ENCODE results near the gene CCL7.
"Not testable (repeated sequence)": the region's sequence is repeated elsewhere in the genome, so short reads cannot be mapped to it uniquely, and the experiment has no call there.

Gene CCL7

DNA sequence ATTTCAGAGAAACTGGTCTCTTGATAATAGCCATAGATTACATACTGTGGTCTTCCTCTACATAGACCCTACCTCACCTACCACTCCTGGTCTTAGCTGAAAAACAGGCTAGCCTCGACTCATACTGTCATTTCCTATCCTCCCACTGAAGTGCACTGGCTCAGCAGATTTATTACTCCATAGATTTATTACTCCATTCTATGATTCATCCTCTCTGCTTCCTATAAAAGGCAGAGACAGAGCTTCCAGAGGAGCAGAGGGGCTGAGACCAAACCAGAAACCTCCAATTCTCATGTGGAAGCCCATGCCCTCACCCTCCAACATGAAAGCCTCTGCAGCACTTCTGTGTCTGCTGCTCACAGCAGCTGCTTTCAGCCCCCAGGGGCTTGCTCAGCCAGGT, at the start of gene CCL7:
CCL7 (plus strand) TSS at position 253 of the 400 bp plus-strand sequence; CDS start at position 323, 70 bp downstream.
- DNase-seq, result no peak

DNA sequence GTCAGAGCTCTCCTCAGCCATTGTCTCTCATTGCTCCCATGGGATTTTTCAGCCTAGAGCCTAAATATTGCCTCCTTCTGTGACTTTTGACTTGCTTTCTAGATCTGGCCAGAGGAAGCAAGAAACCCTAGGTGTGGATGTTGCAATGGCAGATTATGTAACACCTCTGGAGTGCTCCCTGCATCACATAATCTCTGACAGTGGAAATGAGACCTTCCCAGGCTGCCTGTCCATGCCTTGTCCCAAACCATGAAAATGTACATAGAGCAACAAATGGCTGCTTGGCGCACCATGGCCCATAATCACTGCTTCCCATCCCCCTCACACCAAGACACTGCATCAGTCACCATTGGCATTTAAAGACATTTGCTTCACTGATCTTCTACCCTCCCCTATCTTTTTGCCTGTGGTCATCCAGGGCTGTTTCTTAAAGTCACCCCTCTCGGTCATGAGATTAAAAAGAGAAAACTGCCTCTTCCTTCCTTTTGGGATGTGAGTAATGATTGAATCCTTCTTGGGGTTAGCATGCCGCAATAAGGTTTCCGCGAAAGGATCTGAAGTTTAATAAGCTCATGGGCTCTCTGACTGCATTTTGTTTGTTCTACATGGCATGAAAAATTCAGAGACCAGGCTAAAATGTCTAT, 49.1 kb upstream of the CCL7 start:
- DNase-seq, result no peak

DNA sequence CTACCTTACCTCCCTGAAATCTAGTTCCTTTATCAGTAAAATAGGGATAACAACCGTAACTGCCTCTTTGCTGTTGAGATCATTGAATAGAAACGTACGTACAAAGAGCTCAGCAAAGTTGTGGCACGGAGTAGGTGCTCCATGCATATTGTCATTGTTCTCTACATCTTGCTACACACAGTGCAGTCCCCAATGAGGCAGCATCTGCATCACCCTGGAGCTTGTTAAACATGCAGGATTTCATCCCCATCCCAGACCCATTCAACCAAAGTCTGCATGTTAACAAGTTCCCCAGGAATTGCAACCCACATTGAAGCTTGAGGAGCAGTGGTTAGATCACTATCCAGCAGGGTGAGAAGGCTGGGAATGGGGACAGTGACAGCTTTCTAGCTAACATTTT, 48.6 kb upstream of the CCL7 start:
- DNase-seq, result no peak

DNA sequence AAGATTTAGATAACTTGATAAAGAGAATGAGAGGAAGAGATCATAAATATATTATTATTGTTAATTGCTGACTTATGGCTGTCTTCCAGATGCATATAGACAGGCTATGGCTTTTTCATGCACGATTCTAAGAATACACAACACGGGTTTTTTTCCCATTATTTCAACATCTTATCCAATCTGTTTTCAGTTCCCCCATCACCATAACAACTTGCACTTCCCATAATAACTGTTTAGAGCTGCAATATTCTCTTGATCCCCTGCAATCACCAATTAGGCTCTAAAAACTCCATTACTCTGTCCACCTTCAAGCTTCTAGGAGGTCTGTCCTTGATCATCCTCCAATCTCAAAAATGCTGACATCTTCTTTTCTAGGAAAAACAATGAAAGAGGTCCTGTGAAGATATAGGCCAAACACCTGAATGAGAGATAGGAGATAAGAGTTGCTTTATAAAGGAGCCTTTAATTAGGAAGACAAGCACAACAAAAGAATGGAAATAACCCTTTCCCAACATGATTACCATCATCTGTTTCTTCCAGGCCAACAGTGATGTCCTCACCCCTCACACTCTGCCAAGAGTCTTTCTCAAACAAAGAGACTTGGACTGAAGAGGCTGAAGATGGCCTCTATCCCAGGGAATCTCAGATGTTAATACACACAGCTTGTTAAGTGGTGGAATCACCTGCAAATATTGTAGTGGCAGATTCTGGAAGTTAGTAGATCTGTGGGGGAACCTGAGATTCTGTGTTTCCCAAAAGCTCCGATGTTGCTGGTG, 47.1 kb upstream of the CCL7 start:
- DNase-seq, result no peak

DNA sequence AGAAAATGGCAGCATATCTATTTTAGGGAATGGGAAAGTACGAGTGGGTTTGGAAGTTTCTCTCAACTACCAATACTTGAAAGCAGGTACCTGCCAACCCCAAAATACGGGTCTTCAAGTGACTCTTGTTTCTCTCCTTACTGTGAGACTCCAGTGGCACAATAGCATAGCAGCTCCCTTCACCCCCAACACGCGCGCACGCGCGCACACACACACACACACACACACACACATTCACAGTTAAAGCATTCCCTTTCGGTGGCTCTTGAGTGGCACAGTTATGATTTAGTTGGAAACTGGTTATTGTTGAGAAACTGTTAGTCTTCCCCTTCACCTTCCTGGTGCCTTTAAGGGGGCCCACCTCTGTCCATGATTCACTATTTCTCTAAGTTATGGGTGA, 45.0 kb upstream of the CCL7 start:
- DNase-seq, result no peak

DNA sequence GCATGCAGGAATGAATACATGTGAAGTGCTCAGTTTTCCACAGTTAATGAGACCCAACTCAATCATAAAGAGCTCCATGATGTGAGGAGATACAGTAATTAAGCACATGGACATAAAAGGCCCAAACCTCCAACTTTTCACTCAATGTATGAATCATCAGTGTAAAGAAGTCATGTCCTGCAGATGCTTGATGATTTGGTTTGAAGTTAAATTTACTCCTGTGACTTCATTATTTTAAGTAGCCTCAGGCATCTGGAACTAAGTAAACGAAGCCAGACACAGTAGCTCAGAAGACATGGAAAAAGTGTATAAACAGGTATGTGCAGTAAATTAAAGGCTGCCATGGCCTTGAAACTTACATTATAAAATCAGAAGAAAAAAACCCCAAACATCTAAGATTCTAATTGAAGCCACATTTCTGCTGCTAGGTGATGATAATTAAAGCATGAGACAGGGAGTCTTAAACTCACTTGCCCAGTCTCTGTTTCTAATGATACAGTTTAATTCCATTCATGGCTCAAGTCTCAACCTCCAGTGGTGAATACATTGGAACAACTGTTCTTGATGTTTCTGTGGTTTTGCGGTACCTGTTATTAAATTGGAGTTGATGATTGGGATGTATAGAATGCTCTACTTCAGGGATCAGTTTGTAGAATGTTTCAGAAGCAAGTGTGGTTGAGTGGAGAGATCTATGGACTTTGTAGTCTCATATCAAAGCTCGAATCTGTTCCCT, 43.8 kb upstream of the CCL7 start:
- no peak for DNase-seq

DNA sequence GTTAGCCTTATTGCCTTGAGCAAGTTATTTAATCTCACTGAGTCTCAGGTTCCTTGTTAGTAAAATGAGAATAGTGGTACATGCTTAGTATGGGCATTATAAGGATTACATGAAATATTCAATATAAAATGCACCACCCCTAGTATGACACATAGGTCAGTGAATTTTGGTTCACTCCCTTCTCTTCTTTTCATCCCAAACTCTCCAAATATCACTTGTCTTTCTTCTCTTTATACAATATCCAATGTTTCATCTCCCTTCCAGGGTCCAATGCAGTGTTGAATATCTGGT, 43.3 kb upstream of the CCL7 start:
- no peak for DNase-seq

DNA sequence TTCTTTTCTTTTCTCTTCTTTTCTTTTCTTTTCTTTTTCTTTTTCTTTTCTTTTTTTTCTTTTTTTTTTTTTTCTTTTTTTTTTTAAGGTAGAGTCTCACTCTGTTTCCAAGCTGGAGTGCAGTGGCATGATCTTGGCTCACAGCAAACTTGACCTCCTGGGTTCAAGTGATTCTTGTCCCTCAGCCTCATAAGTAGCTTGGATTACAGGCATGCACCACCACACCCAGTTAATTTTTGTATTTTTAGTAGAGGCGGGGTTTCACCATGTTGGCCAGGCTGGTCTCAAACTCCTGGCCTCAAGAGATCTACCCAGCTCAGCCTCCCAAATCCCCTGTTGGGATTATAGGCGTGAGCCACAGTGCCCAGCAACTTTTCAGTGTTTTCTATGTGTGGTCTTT, 42.7 kb upstream of the CCL7 start:
- not testable (repeated sequence) for DNase-seq

DNA sequence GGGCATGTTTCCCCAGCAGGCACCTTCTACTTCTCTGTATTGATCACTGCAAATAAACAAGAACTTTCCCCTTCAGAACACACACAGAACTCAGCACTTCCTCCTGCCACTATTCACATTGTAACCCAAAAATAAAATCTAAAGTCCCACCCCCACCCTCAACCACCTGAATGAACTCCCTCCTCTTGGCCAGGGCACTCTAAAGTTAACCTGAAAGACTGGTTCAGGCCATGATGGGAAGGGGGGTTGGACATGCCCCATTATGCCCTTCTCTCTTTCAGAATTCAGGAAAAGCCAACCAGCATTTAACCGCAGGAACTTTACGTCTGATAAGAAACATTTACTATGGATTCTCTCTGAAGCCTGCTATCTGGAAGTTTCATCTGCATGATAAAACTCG, 42.3 kb upstream of the CCL7 start:
- DNase-seq, result no peak

DNA sequence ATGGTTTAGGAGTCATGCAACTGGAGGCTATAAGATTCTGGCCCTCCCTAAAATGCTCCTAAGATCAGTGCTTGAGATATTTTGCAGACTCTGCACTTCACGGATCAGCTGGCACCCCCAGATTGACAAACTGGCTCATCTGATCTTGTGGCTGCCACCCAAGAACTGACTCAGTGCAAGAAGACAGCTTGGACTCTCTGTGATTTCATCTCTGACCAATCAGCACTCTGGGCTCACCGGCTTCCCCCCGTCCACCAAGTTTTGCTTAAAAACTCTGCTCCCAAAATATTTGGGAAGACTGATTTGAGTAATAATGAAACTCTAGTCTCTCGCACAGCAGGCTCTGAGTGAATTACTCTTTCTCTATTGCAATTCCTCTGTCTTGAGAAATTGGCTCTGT, 41.2 kb upstream of the CCL7 start:
- DNase-seq, result no peak

DNA sequence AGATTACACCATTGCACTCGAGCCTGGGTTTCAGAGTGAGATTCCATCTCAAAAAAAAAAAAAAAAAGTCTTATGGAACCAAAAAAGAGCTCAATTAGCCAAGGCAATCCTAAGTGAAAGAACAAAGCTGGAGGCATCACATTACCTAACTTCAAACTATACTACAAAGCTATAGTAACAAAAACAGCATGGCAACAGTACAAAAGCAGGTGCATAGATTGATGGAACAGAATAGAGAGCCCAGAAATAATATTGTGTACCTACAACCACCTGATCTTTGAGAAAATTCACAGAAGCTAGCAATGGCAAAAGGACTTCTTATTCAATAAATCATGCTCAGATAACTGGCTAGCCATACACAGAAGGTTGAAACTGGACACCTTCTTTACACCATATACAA, 39.7 kb upstream of the CCL7 start:
- DNase-seq, result no peak

DNA sequence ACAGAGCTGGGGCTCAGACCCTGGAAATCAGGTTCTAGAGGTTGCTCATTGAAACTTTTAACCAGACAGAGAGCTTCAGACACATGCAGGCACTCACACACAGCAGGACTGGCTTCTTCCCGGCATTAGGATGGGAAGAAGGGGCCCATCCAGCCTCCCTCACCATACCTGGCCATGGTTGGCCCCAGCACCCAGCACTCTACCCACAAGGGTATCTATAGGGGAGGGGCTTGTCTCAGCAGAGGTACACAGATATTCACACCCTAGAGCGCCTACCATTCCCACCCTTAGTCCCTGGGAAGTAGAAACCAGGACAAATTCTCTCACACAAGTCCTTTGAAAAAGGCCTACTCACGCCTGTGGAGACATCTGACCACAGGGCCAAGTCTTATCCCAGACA, 35.4 kb upstream of the CCL7 start:
- DNase-seq, result no peak

DNA sequence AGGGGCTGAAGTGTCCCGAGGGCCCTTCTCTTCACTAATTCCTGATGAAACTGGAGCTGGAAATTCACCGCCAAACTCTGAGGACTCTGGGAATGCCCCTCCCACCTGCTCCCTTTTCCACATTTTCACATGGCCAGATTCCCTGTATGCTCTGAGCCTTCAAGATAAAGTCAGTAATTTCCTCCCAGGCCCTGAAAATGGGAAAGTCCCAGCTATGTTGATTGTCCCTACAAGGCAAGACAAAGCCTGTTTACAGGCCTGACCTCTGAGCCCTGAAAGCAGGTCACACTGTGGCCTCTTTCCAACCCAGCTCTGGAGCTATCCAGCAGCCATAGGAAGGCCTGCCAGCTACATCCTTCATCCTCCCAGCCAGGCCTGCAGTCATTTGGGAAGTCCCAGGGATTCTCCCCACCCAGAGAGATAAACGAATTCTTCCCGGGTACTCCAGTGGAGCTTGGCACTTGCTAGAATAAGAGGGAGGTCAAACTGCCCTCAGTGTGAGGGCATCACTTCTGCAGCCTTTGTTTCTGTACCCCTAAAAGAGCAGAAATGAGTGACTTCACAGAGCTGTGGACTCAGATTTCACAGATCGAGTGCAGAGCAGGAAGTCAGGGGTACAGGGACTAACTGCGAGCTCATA, 34.5 kb upstream of the CCL7 start:
- no peak for DNase-seq

DNA sequence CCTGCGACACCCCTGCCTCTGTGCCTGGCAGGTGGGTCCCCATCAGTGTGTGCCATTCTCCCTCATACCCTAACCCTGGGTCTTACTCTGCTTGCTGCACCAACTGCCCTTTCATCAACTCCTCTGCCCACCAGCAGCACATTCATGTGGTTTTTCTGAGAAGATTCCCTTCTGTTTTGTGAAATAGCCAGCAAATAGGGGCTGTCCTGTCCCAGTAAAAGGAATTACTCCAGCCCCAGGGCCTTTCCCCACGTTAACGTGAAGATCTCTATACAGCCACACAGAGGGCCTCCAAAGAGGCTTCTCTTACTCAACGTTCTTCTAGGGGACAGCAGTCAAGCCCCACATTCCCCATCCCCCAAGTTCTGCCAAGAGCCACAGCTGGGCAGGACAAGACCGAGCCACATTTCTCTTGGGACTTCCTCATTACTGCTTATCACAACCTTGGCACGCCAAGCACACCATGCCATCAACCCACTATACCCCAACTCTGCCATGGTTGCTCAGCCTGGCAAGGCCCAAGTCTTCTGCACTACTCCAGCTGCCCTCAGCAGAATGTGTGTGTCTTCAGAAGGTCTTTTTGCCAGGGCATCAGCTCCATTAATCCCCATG, 33.6 kb upstream of the CCL7 start:
- DNase-seq, result no peak

DNA sequence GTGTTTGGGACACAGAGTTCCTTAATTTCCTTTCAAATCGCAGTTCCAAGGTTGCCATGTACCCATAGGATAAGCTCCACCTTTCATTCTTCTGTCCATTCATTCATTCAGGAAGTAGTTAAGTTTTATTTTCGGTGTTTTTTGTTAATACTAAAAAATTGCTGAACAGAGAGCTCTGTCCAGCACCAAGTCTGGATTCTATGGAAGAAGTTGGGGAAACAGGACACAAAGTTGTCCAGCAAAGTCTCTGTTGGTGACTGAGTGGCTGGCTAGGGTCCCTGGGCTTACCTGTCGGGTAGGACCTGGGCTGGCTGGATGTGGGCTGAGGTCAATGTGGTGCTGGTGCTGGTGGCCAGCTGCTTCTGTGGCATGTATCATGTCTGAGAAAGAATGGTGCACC, 32.6 kb upstream of the CCL7 start:
- no peak for DNase-seq

DNA sequence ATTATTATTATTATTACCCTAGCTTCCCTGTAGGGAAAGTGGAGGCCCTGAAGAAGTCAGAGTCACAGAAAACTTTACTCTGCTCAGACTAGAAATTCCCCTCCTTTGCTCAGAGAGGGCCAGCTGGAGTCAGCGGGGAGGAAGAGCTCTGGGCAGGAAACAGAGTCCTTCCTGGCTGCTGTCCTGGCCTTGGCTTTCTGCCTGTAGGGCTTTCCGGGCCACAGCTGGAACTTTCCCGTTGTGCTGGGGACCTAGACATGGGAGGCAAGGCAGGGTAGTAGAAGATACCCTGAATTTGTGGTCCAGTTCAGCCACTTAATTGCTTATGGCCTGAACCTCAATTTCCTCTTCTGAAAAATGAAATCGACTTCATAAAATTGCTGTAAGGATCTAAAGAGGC, 29.0 kb upstream of the CCL7 start:
- no peak for DNase-seq

DNA sequence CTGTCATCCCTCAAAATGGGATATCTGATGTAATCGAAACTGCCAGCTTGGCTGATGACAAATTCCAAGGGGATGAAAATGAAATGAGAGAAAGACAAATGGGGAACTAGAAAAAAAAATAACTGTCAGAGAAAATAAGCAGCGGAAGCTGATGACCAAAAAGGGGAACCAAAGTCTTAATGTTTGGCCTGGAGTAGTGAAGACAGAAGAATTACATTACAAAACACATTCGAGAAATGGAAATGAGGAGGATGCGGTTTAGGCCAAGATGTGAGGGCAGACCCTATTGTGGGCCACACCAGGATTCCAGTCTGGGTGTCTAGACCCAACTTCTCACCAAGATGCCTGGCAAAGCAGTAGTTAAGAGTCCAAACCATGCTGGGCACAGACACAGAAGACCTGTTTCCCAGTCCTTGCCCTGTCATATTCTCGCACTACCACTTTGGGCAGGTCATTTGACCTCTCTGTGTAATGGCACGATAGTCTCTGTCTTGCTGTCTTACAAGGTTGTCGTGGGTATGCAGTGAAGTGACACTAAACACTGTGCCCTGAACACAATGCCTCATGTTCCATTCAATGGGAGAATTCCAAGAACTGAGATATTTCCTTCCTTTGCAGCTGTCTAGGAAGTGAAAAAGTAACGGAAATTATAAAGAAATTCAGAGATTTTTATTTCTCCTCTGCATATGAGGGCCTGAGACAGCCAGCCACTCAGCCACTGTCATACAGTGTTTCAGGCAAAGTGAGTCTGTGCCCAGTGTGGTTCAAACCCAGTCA, 27.2 kb upstream of the CCL7 start:
- DNase-seq, result no peak

DNA sequence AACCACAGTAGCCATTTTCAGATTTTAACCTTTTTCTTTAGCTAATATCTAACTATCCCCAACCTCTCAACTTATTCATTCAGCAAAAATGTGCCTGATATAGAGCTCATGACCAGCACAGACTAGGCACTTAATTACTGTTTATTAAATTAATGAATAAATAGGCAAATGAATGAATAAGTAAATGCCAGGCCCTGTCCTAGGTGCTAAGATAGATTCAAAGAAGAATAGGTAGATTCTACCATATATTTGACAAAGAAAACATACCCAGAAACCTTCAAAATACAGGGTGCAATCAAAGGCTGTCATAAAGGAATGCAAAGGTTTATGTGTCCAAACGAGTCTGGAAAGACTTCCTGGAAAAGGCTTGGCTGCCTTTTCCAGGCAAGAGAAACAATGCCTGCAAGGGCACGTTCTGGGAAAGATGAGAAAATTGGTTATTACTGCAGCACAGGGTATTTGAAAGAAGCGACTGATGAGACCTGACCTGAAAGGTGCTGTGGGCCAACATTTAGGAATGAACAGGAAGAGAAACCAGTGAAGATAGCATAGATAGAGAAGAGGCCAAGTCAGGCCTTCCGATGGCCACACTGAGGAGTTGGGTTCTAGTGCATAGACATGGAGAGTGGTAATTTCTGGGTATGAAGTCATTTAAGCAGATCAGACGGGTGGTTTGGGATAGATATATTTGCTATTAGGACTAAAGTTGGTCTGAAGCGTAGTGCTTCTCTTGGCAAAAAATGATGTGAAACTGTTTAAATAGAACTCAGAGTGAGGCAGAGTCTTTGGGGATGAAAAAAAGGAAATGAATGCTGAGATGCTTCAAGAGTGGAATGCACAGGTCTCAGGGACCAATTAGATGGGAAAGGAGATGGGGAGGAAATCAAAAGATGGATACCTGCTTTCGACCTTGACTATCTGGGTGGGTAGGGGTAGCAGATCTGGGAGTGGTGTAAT, 26.4 kb upstream of the CCL7 start:
- no peak for DNase-seq

DNA sequence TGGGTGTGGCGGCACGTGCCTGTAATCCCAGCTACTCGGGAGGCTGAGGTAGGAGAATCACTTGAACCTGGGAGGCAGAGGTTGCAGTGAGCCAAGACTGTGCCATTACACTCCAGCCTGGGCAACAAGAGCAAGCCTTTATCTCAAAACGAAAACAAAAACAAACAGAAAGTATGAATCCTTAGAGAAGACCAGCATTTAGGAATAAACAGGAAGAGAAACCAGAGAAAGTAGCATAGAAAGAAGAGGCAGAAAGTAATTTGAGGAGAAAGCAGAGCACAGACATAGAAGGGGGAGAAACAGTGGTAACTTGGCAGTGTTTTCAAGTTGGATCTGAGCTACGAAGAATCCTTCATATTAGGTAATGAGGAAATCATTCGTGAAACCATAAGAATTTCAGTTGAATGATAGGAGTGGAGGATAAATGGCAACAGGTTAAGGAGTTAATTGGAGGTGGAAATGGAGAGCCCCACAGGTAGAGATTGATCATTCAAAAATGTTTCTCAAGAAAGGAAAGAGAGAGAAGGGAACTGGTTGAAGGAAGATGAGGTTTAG, 24.6 kb upstream of the CCL7 start:
- DNase-seq, result no peak

DNA sequence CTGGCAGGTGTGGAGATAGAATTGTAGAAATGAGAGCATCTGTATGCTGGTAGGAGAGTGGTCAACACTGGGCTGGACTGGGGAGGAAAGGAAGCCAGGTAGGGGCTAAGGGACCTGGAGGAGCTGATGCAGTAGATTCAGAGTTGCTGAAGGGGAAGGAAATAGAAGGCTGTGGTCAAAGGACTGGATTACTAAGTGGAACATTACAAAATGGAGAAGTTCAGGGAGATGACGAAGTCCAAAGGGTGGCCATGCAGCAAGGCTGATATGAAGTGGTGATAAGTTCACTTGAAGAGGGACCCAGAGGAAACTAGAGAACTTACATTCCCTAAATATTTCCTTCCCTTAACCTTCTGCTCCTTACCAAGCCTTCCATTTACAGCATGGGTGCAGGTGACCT, 23.6 kb upstream of the CCL7 start:
- DNase-seq, result no peak

DNA sequence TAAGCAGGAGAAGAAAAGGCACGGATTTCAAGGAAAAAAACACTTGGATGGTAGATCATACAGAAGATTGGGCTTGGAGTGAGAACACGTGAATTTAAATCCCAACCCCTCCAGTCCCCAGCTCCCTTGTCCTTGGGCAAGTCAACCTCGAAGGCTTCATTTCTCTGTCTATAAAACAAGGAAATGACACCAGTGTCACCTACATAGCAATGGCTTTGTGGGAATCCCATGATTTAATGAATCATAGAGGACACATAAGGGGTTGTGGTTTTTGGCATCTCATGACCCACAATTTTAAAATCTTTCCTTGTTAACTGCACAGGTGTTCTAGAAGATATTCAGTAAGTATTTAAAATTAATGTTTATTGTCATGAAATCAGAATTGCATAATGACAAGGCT, 23.1 kb upstream of the CCL7 start:
- DNase-seq, result no peak
